Right atrium auricular region (tissue), 2 donors: ENCODE results near the gene TMEM117. TPM values are rescaled to one million over a fixed set of nuclear protein-coding genes. Genes with fewer than 3 reads are reported as not detected.
A peak's percentile ranks its signal among the peaks of the same experiment; 100 is the strongest.
"Not testable (repeated sequence)": the region's sequence is repeated elsewhere in the genome, so short reads cannot be mapped to it uniquely, and the experiment has no call there.

Experiments used
- DNase-seq: peaks from one replicate; pipeline ENCODE4 v3.0.0-alpha.2; 2019; ENCODE audit warnings: low spot score
- H3K27ac ChIP-seq, 2 donors: fragments of 200-600 bp; sonication (generic); 1 replicate in 1 of 2; 2 replicates in 1 of 2; pipeline ENCODE4 v1.5.1; 2016 to 2019
- H3K27me3 ChIP-seq, 2 donors: fragments of 200-600 bp; sonication (generic); one replicate each; pipeline versions ENCODE4 v1.5.1 to v1.6.0; 2017 to 2019
- H3K36me3 ChIP-seq: fragments of 200-600 bp; sonication (generic); one replicate; pipeline ENCODE4 v1.5.1; 2016
- H3K4me1 ChIP-seq, 2 donors: fragments of 200-600 bp; sonication (generic); one replicate each; pipeline versions ENCODE4 v1.5.1 to v1.6.0; 2017 to 2019
- H3K4me3 ChIP-seq, 2 donors: fragments of 200-600 bp; sonication (generic); 1 replicate in 1 of 2; 2 replicates in 1 of 2; pipeline ENCODE4 v1.5.1; 2017 to 2019; ENCODE audit warnings: mild to moderate bottlenecking in 1 of 2, moderate library complexity in 1 of 2
- H3K9me3 ChIP-seq, 2 donors: fragments of 200-600 bp; sonication (generic); one replicate each; pipeline ENCODE4 v1.5.1; 2019
- CTCF ChIP-seq, 2 donors: fragments of 200-600 bp; sonication (generic); IDR thresholded peaks; one replicate each; pipeline ENCODE4 v1.5.1; 2019; ENCODE audit warnings: antibody characterized with exemption in 2 of 2
- total RNA-seq, 2 donors: library from RNA; depleted of rRNA; stranded (reverse); fragments of >200 nt; gene quantifications; one replicate each; pipeline ENCODE4 v1.1.0, GENCODE V29; 2016

Gene TMEM117
- total RNA-seq, 2 donors from 2014 or later, result 10.8 to 24.1 TPM

GRCh38 chr12:43858096-43858495 is 22.2 kb downstream of the TMEM117 start:
- Histone ChIP-seq H3K27ac (no peak overlapping the region), H3K36me3 (no peaks in the 10 kb centered on the region), H3K9me3 (no peaks in the 10 kb centered on the region), H3K27me3 (no peaks in the 10 kb centered on the region), H3K4me3 (no peak overlapping the region), H3K4me1 (peaks cover 0 to 11% of the 10 kb centered on the region in 2 donors)
- TF ChIP-seq CTCF (IDR thresholded peaks at IDR 0.05), result no peak
- DNase-seq, result no peak

DNA sequence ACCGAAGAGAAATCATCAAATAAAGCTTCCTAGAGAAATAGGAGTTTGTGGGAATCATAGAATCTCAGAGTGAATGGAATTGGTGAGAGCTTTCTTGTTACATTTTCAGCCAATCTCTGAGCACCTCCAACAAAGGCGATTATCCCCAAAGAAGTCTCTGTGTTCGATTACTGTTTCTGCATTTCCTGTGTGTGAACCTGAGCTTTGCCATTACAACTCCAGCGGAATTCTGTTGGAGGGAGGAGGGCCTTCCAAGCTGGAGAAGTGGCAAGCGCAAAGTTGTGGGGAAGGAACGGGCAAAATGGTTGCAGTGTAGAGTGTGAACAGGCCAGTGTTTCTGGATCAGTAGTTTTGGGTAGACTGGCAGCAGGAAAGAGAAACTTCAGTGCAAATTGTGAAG is 23.1 kb downstream of the TMEM117 start:
- no peaks in the 10 kb centered on the region for H3K27me3 ChIP-seq
- TF ChIP-seq CTCF (IDR thresholded peaks at IDR 0.05), result no peak

DNA sequence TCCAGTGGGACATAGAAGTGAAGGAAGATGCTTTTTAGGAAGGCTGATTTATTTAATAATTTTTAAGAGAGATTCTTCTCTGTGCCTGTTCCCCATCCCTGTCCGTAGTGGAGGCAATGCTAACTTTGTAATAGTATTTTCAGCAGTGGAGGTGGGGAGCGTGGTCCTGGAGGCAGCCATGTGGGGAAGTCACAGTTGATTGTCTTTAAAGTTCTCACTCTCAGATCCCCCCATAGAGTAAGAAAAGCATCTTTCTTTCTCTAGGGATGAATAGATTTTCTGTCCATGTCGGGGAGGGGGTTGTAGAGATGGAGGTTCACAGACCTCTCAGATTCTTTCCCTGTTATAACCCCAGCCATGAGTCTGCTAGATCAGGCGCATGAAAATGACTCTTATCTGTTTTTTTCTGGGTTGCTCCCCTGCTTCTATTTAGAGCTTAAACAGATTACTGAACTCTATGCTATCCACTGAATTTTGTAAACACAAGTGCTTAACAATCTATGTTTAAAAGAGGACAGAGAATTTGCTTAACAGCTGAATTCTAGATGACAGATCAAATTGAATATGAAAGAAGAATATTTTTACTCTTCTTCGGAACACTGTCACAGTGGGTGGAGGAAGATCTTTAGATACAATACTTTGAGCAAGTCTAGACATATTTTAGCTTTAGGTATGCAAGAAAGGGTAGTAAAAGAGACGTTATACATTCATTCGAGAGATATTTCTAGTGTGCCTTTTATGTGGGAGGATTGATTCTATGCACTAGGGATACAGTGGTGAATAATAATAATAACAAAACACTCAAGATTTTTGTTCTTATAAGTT is 25.3 kb downstream of the TMEM117 start:
- H3K9me3 ChIP-seq, result no peaks in the 10 kb centered on the region
- H3K4me1 ChIP-seq, result peaks cover 0 to 11% of the 10 kb centered on the region in 2 donors
- TF ChIP-seq CTCF (IDR thresholded peaks at IDR 0.05), result no peak
- no peak for DNase-seq
- no peak overlapping the region for H3K4me3 ChIP-seq
- H3K27ac ChIP-seq, result peak overlapping the region in 1 of 2 donors; percentile 54
- no peaks in the 10 kb centered on the region for H3K36me3 ChIP-seq
- H3K27me3 ChIP-seq, result no peaks in the 10 kb centered on the region

More for the DNA sequence above, 23.1 kb downstream of the TMEM117 start:
- Histone ChIP-seq H3K36me3 (no peaks in the 10 kb centered on the region), H3K4me3 (no peak overlapping the region), H3K4me1 (peaks cover 0 to 11% of the 10 kb centered on the region in 2 donors), H3K9me3 (no peaks in the 10 kb centered on the region), H3K27ac (no peak overlapping the region)
- DNase-seq, result no peak

- Histone ChIP-seq H3K9me3 (no peaks in the 10 kb centered on the region), H3K4me3 (no peak overlapping the region), H3K27me3 (no peaks in the 10 kb centered on the region), H3K36me3 (no peaks in the 10 kb centered on the region), H3K4me1 (peaks cover 0 to 11% of the 10 kb centered on the region in 2 donors), H3K27ac (peak overlapping the region in 1 of 2 donors; percentile 54)
- no peak for DNase-seq
- no peak for TF ChIP-seq CTCF (IDR thresholded peaks at IDR 0.05)
Measured at GRCh38 chr12:43861840-43862150, 25.9 kb downstream of the TMEM117 start.

GRCh38 chr12:43863770-43864366 is 28.0 kb downstream of the TMEM117 start:
- Histone ChIP-seq H3K4me3 (no peak overlapping the region), H3K27me3 (no peaks in the 10 kb centered on the region), H3K27ac (no peak overlapping the region), H3K36me3 (no peaks in the 10 kb centered on the region), H3K4me1 (peaks cover 0 to 3% of the 10 kb centered on the region in 2 donors), H3K9me3 (no peaks in the 10 kb centered on the region)
- DNase-seq, result no peak
- no peak for TF ChIP-seq CTCF (IDR thresholded peaks at IDR 0.05)

DNA sequence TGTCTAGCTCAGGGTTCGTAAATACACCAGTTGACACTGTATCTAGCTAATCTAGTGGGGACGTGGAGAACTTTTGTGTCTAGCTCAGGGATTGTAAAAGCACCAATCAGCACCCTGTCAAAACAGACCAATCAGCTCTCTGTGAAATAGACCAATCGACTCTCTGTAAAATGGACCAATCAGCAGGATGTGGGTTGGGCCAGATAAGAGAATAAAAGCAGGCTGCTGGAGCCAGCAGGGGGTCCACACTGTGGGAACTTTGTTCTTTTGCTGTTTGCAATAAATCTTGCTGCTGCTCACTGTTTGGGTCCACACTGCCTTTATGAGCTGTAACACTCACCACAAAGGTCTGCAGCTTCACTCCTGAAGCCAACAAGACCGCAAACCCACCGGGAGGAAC is 28.7 kb downstream of the TMEM117 start:
- H3K27ac ChIP-seq, H3K9me3 ChIP-seq, H3K27me3 ChIP-seq, H3K4me1 ChIP-seq, H3K36me3 ChIP-seq, H3K4me3 ChIP-seq, DNase-seq: not testable (repeated sequence)
